Measurements from ENCODE around the gene SYT2.
"Not testable (repeated sequence)": the region's sequence is repeated elsewhere in the genome, so short reads cannot be mapped to it uniquely, and the experiment has no call there.

The SYT2 gene

DNA sequence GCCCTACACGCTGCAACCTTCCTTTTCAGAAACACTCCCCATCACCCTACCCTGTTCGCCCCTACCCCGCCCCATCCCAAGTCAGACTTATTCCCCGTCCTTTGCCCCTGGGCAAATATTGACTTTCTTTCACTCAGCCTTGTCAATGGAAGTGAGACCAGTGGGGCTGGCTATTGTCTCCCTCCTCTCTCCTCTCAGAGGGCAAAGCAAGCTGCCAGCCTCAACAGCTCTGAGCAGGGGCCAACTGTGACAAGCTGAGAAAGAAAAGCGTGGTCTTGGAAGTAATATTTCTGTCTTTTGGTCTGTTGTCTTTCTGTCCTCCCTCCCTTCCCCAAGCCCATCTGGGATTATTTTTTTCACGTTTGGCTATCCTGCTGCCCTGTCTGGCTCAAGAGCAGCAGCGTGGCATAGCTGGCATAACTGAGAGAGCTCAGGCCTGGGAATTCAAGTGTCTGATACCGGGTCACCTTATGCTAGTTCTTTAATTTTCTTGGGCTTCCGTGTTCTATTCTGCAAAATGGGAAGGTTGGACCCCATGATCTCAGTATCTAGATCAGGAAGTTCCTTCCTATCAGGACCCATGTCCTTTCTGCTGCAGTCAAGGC, 71.5 kb downstream of the SYT2 start:
- DNase-seq, result not testable (repeated sequence)

DNA sequence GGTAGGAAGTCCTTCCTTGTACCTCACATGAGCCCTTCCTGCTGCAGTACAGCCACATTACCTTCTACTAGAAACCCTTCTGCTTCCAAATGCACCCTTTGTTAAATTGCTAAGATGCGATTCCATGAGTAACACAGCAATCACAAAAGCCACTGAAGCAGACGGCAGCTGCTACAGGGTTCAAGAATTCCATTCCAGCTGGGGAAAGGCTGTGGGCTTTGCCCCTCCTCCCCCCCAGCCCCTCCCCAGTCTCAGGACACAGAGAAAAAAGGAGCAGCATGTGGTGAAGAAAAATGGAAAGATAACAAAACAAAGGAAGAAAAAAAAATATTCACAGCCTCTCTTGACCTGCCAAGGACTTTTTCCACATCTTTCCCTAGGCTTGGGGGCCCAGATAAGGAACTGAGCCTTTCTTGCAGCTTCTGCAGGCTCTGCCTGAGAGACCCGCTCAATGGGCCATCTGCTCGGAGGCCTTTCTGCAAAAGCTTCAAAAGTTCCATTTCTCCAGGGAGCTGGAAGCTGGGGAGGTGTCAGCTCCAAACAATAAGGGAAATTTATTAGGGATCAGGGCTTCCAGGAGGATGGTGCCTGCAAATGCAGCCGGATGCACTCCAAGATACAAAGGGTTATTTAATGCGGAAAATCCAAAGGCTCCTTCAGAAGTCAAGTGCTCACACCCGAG, 72.1 kb downstream of the SYT2 start:
- DNase-seq, result no peak

DNA sequence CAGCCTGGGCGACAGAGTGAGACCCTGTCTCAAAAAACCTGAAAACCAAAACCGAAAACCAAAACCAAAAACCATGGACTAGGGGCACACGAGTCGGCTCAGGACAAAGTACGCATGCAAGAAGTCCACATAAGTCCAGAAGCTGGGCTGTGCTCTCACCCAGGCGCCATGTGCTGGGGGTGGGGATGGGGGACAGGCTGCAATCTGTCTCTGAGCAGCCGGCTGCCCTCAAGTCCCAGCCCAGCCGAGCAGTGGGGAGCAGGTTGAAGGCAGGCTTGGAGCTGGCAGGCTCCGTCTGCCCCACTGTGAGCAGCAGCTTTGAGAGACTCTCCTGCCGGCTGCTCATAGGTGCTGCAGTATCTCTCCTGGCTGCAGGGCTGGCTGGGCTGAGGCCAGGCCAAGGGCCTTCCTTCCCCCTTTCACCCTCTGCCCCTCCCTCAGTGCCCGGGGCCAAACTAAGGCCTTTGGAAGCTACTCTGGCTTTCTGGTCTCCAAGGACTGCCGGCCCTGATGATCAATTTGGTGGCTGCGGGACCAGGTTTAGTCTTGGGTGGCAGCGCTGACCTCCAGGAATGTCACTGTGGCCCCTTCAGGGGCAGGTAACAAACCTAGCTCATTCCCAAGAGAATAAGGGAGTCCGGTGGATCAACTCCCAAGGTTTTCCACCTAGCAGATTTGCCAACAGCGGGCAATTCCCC, 72.8 kb downstream of the SYT2 start:
- not testable (repeated sequence) for DNase-seq

DNA sequence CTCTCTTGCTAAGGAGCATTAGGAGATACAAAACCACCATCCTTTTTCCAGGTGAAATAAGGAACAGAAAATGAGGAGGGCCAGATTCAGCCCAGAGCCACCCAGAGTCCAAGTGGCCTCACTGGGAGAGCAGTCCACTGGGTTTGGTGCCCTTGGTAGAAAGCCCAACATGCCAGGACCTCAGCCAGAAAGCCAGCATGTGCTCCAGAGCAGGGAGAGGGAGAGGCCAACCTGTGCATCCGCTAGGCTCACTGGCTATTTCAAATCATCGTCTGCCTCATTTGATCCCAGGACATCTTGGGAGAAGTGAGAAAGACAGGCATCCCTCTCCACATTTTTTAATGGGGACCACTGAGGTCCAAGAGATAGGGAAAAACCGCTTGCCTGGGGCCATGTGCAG, 74.1 kb downstream of the SYT2 start:
- DNase-seq, result not testable (repeated sequence)

DNA sequence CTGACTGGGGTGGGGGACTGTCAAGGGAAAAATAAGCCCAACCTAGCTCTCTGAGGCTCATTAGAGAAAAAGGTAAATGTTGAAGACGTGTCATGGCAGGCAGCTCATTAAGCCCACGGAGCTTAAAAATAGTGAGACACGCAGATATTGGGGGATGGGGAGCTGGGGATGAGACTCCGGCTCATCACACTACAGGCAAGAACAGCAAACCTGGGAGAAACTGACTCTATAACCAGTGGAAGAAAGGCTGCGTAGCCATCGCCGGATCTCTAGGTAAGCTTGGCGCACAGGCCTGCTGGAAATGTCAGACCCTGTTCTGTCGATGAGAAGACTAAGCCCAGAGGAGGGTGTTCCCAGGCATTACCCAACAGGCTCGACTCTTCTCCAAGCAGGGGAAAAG, 78.0 kb downstream of the SYT2 start:
- no peak for DNase-seq

DNA sequence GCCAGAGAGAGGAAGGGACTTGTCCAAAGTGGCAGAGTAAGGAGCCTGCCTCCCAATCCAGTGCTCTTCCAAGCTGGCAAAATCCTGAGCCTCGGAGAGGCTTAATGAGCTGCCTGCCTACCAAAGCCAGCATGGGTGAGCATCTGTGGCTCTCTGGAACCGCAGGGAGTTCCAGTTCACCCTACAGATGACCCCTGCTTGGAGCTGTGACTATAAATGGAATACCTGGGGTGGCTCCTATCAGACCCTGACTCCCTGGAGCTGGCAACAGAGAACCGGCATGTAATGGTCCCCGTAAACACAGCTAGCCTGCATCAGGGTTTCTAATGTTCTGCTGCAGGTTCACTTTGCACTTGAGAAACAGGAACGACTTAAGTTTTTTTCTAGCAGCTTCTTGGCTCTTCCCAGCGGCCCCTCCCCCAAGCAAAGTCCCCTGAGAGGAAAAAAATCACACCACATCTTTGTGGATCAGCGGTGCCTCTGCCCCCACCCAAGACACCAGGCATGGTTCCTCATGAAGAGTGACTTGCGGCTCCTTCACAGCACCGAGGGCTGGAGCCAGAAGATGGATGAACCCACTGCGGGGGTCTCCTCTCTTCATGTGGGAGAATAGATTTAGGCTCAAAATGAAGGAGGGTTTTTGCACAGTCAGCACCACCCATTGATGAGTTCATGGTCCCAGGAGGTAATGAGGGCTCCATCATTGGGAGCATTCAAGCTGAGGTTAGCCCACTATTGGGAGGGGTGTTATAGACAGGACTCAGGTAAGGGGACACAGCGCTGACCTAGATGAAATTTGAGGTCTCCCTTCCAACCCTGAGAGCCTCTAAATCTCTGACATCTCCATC, 79.0 kb downstream of the SYT2 start:
- DNase-seq, result no peak

DNA sequence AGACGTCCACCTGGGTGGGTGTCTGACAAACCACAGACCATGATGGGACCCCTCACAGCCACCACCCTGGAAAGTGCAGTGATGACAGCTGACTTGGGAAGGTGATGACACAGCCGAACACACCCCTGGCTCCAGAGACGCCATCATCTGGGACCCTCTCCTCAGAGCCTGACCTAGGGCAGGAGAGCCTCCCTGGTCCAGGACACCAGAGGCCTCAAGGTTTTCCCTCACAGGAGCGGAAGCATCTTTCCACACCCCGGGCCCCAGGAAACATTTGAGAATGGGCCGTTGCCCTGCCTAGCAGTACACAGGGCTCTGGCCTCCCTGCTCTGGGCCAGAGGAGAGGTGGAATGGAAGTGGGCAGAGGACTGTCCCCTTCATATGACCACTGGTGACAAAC, 79.7 kb downstream of the SYT2 start:
- no peak for DNase-seq

DNA sequence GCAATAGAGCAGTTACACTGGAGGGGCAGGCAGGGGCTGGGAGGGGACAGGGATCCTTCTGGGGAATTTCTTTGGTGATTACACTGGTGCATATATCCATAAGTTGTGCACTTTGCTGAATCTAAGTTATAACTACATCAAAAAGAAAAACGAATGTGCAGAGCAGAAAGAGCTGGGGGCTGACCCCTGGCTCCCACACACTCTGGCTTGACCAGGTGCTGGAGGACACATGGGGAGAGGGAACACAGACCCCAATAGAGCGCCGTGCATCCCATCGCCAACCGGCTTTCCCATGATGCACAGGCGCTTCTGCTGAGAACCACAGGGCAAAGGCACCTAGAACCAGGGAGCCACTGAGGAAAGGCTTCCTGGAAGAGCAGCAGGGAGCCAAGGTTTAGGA, 80.2 kb downstream of the SYT2 start:
- DNase-seq, result not testable (repeated sequence)

DNA sequence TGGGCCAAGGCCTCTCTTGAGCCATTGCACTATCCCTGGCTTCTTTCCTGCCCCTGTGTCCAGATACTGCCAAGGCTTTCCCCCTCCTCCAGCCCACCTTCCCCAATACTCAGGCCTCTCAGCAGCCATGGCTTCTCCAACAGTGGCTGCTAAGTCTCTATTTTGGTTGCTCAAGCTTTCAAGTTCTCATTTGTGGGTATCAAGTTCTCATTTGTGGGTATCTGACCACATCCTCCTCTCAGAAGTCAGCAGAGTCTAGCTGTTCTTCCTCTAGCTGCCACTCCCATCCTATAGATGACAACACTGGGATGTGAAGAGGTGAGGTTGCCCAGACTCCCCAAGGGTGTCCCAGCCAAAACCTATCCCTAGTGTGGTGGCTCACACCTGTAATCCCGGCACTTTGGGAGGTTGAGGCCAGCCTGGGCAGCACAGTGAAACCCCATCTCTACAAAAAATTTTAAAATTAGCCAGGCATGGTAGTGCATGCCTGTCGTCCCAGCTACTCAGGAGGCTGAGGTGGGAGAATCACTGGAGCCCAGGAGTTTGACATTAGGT, 80.9 kb downstream of the SYT2 start:
- peak; percentile 59 for DNase-seq

DNA sequence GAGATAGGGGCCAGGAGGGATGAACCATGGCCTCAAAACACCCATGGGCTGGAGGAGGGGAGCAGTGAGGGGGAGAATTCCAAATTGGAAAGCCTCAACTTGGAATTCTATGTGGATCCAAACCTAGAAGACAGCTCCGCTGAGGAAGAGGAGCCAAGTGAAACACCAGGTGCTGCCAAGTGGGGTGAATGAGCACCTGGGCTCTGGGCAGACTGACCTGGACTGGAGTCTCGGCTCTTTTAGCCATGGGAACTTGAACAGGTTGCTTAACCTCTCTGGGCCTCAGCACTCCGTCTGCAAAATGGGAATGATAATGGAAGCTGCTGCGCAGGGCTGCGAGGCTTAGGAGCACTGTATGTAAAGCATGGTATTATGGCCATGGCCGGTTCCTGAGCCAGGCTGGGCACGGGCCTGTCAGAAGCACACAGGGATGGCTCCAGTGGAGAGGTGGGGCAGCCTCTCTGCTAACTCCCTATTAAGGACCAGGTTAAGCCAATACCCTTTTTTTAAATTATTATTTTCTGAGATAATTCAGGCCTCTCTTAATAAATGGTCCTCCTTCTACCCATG, 81.5 kb downstream of the SYT2 start:
- DNase-seq, result no peak

DNA sequence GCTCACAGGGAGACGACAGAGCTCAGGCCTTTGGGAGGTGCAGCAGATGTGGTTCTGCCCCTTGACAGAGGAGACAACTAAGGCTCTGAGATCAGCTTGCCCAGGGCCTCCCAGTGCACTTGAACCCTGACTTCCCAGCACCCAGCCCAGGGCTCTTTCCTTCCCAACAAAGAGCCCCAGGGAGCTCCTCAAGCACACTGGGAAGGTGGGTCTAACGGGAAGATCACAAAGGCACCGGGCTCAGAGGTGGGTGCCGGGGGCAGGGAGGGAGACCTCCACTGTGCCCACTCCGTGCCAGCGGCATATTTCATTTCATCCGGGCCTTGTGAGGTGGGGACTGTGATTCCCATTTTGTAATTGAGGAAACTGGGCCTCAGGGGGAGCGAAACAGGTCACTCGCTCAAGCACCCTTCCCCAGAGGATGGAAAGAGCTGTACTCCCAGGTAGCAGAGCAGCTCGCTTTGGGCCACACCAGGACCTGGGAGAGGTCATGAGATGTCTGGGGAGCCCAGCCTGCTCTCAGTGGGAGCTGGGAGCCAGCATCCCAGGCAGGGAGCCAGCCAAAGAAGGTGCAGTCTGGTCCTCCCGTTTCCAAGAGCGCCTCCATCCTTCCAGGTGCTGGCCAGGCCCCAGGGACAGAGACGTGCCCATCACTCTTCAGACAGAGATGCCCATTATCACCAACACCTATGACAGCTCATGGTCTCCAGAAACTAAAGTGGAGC, 82.3 kb downstream of the SYT2 start:
- no peak for DNase-seq

DNA sequence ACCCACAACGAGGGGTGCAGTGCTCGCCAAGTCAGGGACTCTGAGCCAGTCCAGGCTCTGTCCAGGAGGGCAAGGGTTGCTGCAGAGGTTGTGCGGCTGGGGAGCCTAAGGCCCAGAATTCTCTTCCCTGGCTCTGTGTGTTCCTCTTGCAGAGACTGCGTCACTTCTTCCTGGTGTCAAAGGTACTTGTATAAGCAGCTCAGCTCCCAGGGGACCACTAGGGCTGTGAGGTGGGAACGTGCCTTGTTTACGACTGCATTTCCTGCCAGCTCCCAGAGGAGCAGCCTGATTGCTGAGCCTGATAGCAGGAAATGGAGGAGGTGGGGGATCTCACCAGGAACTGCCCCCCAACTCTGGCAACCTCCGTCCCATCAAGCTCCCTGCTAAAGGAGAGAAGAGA, 83.2 kb downstream of the SYT2 start:
- not testable (repeated sequence) for DNase-seq

DNA sequence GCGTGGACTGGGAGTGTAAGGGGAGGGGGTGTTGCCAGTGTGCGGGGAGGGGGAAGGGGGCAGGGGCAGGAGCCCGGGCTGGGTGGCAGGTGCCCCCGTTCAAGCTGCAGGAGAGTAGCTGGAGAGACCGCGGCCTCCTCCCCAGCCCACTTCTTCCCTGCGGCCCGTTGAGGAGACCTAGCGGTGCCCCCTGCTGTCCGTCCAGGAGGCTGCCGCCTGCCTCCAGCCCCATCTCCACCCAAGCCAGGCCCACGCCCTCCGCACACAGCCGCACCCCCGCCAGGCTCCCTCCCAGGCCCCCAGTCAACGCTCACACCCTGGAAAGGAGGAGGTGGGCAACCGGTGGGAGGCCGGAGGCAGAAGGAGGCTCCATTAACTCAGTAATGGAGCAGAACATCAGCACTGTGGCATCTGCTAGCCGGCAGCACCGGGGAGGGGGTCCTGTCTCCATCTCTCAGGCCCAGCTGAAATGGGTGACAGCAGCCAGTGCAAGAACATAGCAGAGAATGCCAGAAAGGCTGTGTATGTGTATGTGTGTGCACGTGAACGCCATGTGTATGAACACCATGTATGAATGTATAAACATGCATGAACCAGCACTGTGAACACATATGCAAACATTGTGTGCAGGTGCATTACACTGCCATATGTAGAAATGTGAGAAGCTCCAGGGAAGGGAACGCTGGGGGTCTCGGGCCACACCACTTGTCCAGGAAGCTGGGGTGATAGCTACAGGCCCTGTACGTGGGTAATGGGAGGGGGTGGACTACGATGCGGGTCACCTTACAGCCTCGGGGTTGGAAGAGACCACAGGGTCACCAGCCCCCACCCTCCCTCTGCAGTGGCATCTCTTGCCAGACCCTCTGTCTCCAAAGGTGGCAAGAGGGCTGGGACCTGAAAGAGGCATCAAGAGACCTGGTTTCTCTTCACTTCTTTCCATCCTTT, 84.6 kb downstream of the SYT2 start:
- peak; percentile 89 for DNase-seq

DNA sequence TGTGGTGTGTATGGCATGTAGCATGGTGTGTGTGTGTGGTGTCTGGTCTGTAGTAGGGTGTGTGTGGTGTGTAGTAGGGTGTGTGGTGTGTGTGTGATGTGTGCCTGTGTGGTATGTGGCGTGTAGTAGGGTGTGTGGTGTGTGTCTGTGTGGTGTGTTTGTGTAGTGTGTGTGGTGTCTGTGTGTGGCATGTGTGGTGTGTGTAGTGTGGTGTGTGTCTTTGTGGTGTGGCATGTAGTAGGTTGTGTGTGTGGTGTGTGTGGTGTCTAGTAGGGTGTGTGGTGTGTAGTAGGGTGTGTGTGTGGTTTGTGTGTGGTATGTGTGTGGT, 85.5 kb downstream of the SYT2 start:
- no peak for DNase-seq

DNA sequence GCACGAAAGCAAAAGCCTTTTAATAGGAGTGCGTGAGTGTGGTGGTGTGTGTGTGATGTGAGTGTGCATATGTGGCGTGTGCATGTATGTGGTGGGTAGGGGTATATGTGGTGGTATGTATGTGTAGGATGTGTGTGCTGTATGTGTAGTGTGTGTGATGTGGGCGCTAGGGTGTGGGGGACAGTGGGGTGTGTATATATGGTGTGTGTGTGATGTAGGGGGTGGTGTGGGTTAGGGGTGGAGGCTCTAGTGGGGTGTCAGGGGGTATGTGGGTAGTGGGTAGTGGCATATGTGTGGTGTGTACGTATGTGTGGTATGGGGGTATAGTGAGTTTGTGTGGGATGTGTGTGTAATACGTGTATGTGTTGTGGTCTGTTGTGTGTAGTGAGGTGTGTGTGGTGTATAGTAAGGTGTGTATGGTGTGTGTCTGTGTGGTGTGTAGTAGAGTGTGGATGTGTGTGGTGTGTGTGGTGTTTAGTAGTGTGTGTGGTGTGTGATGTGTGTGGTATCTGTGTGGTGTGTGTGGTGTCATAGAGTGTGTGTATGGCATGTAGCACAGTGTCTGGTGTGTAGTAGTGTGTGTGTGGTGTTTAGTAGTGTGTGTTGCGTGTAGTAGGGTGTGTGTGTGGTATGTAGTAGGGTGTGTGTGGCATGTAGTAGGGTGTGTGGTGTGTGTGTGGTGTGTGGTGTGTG, 86.0 kb downstream of the SYT2 start:
- no peak for DNase-seq

DNA sequence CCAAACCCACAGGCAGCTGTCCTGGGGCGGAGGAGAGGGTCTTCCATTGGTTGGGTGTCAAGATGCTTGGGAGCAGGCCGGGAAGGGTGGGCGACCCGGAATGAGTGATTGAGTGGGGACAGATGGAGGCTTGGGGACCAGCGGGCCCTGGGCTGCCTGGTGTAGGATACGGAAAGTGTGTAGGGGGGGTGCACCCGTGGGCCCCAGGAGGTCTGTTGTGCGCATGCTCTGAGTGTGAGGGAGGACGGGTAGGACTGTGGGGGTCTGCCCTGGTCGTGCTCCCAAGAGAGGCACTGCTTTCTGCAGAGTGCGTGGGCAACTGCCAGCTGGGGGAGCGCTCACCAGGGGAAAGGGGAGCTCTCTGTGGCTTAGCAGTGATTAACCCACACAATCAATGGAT, 86.8 kb downstream of the SYT2 start:
- not testable (repeated sequence) for DNase-seq

DNA sequence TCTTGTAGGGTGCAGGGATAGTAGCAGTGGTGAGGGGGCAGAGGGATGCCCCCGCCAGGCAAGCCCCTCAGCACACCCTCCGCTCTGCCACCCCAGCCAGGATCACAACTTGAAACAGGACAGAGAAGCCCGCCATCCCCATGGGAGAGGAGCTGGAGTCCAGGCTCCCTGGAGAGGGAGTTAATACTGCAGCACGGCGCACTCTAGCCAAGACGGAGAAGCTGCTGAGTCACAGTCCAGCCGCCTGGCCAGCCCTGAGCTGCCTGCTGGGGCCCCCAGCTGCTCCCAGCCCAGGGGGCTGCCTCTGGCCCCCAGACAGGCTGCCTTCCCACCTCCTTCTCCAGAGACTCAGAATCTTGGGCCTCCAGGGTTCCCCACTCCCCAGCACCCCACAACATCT, 87.2 kb downstream of the SYT2 start:
- DNase-seq, result no peak

DNA sequence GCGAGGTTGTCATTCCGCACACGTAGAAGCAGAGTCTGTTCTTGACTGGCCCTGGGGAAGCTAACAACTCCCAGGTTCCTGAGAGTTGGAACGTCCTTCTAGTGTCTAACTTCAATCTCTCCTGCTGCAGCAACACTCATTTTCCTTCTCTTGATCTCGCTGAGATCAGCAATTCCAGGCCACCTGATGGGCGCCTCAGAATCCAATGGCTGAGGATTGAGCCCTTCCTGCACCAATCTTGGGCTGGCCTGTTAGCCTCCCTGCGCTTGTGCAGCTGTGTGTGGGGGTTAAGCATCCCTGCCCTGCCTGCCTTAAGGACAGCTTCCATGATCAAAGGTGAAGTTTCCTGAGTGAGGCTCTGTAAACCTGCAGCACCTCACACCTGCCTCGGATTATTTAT, 87.9 kb downstream of the SYT2 start:
- DNase-seq, result no peak

DNA sequence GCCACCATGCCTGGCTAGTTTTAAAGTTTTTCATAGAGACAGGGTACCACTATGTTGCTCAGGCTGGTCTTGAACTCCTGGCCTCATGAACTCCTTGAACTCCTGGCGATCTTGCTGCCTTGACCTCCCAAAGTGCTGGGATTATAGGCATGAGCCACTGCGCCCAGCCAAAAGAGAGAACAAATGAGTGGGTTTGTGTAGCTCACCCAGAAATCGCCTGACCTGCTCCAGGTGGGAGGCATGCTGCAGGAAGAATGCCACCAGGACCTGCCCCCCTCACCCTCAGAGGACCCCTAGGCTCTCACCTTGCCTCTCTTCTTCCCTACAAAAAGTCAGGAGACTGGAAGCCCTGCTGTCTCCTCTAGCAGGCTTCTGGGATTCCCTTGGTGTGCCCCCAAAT, 88.8 kb downstream of the SYT2 start:
- no peak for DNase-seq

DNA sequence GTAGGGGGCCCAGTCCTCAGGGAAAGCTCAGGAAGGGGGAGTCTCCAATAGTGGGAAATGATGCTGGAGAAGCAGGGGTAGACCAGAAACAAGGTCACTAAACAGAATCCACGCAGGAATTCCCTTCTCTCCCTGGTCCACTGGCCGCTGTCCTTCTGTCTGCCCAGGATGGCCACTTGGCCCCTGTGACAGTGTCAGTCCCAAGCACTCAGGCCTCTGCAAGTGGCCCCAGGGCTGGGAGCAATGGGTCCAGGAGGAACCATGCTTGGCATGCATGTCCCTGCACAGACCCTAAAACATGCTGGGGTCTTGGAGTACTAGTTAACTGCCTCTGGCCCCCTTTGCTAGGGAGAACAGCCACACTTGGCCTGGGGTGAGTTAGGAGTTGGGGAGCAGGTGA, 90.2 kb downstream of the SYT2 start:
- DNase-seq, result not testable (repeated sequence)
